Limb (tissue), 2 donors: ENCODE data around the gene CEACAM18.
"Not testable (repeated sequence)": the region's sequence is repeated elsewhere in the genome, so short reads cannot be mapped to it uniquely, and the experiment has no call there.

ENCODE experiments used
- DNase-seq, 2 donors: peaks; one replicate each; pipeline ENCODE4 v3.0.0-alpha.2; 2016; ENCODE audit errors: extremely low spot score in 2 of 2

Gene CEACAM18

DNA sequence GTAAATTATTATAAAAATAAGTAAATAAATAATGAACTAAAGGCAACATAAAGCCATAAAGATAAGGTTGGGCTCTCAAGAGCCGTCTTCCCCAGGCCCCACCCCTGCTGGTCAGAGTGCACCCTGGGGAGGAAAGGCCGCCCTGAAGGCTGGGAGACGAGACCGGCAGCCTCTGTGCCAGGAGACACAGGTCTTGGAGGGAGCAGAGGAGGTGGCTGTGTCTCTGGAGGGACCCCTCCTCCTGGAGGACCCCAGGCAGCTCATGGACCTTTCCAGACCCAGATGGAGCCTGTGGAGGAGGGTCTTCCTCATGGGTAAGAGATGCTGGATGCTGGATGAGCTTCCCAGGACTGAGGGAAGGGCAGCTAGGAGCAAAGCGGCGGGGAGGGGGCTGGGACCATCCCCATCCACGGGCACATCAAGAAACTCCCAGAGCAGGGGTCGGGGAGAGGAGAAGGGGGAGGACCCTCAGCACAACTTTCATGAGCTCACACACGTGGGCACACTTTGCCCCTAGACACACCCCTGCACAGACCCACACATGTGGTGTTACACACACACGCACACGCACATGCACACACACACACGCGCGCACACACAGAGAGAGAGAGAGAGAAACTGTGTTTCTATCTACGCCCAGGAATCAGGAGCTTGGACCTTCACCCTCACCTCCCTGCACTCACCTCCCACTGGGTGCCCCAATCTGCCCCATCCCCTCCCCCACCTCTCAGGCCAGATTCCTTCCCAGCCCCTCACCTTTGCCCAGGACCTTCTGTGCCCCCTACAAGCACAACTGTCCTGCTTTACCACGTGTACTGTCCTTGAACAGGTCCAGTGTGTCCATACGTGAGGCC is at the start of gene CEACAM18:
CEACAM18 (plus strand) TSS at position 159 of the 854 bp plus-strand sequence.
- DNase-seq = no peak

DNA sequence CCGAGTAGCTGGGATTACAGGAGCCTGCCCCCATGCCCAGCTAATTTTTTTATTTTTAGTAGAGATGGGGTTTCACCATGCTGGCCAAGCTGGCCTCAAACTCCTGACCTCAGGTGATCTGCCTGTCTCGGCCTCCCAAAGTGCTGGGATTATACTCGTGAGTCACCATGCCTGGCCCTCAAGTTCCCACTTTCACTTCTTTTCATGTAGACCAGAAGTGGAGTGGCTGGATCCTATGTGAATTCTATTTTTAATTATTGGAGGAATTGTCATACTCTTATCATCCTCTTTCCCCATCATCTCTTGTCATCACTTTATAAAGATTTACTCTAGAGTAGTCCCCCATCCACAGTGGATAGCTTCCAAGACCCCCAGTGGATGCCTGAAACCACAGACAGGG is 48.1 kb upstream of the CEACAM18 start:
- DNase-seq = no peak

DNA sequence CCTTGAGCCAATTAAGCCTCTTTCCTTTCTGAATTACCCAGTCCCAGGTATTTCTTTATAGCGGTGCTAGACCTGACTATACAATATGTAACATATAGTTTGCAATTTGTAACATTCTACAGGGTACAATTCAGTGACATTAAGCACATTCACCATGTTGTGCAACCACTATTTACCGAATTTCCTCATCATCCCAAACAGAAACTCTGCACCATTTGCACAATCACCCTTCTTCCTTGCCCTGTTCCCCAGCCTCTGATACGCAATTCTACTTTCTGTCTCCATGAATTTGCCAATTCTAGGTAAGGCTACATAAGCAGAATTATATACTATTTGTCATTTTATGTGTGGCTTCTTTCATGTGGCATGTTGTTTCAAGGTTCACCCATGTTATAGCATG is 47.2 kb upstream of the CEACAM18 start:
- no peak for DNase-seq

DNA sequence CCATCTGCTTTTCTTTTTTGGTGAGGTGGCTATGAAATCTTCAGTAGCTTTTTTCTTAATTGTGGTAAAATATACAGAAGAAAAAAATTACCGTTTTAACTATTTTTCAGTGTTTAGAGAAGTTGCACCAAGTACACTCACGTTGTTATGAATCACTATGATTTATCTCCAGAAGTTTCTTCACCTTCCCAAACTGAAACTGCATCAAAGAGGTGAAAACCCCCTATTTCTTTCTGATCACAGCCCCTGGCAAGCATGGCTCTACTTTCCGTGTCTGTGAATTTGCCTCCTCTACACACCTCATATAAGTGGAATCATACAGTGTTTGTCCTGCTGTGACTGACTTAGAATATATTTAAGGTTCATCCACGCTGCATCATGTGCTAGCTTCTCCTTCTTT is 45.3 kb upstream of the CEACAM18 start:
- DNase-seq = no peak

DNA sequence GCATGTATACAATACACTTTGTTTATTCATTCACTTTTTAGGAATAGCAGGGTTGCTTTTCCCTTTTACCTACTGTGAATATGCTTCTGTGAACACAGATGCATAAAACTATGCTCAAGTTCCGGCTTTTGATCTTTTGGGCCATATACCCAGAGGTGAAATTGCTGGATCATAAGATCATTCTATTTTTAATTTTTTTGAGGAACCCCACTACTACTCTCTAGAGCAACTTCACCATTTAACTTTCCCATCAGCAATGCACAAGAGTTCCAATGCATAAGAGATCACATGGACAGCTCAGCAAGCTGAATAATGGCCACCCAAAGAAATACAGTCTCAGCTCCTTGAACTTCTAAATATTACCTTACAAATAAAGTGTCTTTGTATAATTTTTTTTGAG is 43.9 kb upstream of the CEACAM18 start:
- DNase-seq = no peak

DNA sequence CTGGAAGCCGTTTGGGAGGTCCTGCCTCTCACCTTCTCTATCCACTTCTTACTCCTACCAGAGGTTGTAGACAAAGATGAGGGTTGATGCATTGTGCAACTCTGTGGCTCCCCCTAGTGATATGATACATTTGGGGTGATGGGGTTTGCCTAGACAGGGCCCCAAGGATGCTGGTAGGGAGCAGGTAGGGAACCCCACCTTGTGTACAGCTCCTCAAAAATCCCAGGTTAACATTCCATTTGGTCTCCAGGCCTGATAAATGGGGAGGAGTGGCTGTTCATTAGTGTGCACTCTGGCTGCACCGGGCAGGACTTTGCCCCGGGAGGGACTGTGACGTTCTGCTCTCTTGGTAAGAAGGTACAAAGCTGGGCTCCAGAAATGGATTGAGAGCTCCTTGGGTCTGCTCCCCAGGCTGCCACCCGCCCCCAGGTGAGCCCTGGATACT is 39.3 kb upstream of the CEACAM18 start:
- DNase-seq = no peak

DNA sequence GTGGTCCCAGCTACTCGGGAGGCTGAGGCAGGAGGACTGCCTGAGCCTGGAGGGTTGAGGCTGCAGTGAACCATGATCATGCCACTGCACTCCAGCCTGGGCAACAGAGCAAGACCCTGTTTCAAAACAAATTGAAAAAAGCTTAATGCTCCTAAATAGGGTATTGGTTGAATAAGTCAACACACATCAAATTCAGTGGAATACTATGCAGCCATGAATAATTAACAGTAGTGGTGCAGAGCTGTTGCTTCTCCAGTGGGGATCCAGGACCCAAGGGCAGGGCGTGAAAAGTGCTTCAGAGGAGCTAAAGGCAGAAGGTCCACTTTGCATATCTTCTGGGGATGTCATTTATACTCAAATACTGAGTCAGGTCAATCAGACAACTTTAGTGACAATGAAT is 38.3 kb upstream of the CEACAM18 start:
- DNase-seq = no peak

DNA sequence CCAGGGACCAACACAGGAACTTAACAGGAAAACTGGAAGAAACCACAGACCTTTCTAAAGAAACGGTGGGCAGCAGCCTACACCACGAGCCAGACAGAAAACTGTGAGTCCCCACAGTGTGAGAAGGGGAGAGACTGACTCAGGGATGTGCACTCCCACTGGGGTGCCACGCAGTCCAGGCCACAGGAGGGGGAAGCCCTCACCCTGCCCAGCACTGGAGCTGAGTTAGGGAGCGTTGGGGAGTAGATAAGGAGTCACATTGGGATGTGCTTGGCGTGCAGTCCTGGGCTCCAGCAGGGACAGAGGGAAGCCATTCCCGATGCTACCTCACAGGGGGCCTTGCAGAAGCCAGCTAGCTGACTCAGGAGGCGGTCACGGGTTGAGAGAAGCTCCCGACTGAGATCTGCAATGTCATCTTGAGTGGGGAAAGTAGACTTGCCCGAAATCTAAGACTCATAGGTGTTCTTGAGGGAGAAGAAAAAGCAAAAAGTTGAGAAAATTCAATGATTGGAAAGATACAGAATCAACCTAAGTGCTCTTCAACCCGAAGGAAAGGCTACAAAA is 37.4 kb upstream of the CEACAM18 start:
- no peak for DNase-seq

DNA sequence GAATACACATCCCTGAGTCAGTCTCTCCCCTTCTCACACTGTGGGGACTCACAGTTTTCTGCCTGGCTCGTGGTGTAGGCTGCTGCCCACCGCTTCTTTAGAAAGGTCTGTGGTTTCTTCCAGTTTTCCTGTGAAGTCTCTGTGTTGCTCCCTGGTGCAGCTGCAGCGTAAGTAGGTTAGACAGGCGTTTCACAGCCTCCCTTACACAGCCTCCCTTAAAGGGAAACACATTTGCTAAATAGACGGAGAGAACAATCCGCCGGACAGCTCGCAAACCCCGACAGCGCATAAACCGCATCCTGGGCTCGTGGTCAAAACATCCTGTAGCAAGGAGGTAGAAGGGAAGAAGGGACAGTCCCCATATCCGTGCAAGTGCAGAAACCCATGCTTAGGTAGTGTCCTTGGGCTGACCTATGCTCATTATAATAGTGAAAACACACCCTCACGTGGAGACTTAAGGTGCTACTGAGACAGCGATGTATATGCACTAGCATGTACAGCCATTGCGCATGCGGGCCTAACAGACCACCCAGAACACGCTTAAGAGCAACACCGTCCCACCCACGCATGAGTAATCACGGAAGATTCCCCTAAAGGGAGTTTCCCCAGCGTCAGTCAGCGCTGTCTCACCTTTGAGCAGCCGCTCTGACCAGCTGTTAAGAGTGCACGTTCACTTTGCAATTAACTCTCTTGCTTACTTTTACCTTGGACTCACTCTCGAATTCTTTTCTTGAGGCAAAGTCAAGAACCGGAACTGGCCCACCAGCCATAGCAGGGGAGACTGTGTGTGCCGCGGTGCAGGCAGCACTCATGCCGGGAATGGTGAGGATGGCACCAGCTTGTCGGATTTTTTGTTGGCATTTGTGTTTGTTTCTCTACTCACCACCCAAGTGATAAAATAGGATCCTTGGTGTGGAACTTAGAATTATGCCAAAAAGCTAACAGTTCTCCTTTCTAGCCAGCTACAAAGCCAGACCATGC is 36.6 kb upstream of the CEACAM18 start:
- DNase-seq = no peak

DNA sequence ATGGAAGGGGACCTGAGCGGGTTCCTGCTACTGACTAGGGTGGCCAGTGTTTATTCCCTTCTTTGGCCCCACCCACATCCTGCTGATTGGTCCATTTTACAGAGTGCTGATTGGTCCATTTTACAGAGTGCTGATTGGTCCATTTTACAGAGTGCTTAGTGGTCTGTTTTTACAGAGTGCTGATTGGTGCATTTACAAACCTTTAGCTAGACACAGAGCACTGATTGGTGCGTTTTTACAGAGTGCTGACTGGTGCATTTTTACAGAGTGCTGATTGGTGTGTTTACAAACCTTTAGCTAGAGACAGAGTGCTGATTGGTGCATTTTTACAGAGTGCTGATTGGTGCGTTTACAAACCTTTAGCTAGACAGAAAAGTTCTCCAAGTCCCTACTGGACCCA is 30.8 kb upstream of the CEACAM18 start:
- not testable (repeated sequence) for DNase-seq

DNA sequence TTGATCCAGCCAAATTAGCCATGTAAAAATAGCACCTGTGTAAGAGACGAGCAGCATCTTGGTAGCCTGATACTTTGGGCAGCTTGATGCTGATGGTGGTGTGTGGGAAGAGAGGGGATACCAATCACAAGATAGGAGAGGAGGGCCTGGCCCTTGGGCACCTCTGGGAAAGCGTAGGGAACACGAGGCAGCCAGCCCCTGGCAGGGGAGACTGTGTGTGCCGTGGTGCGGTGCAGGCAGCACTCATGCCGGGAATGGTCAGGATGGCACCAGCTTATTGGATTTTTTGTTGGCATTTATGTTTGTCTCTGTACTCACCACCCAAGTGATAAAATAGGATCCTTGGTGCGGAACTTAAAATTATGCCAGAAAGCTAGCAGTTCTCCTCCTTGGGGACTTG is 30.3 kb upstream of the CEACAM18 start:
- DNase-seq = no peak

DNA sequence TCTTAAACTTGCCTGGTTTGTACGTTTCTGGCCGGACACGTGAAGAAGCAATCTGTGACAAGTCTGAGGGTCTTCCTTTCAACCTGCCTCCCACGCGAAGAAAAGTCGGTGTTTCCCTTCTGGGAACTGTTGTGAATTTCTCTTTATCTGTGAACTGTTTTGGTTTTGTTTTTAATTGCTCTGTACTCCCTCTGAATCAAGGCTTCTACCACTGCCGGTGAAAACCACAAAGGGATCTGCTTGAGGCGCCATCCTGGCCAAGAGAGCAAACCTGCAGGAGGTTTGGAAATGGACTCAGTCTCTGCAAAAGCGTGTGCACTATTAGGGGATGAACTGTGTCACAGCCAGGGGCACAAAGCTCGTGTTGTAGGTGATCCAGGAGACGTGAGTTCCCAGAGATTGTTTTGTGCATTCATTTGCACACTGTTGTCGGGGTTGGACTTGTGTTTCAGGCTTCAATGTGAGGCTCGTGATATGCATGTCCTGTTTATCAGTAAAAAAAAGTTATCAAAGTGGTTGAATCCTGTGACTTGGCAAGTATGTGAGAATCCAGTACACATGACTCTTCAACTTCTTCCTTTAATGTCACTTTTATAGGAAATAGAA is 29.8 kb upstream of the CEACAM18 start:
- DNase-seq = no peak

DNA sequence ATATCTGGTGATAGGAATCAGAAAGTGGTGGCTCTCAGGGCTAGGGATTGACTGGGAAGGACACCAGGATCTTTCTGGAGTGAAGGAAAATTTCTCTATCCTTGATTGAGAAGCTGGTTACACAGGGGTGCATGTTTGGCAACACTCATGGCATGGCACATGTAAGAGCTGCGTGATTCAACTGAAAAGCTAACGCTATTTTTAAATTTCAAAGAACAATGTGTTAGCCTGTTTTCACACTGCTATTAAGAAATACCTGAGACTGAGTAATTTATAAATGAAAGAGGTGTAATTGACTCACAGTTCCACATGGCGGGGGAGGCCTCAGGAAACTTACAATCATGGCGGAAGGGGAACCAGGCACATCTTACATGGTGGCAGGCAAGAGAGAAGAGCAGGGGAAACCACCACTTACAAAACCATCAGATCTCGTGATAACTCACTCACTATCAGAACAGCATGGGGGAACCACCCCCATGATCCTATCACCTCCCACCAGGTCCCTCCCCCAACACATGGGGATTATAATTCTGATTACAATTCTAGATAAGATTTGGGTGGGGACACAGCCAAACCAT is 27.5 kb upstream of the CEACAM18 start:
- DNase-seq = no peak

DNA sequence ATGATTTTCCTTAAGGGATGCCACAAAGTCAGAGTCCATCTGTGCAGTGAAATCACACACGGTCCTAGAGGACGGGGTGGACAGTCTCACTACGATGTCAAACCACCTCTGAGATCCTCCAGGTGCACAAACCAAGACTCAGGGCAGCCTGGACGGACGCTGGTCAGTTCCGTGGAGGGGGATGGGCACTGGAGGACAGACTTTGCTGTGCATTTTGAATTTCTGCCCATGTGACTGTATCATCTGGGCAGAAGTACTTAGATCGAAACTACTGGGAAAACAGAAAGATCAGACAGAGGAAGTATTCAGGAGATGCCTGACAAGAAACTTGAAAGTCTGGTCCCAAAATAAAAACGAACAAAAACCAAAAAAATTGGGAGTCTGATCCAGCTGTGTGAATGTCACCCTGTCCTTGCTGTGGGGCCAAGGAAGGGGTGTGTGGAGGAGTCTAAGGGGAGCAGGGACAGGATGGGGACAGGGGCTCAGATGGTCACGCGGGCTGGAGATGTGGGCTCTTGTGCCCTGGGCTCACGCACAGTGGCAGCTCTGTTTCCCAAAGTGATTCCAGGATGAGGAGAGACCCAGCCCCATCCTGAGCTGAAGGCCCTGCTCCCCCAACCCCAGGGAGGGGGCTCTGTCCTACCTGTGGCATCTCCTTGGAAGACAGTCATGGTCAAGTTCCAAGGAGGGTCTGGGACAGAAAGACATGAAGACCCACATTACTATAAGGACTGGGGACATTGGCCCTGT is 21.6 kb upstream of the CEACAM18 start:
- no peak for DNase-seq

DNA sequence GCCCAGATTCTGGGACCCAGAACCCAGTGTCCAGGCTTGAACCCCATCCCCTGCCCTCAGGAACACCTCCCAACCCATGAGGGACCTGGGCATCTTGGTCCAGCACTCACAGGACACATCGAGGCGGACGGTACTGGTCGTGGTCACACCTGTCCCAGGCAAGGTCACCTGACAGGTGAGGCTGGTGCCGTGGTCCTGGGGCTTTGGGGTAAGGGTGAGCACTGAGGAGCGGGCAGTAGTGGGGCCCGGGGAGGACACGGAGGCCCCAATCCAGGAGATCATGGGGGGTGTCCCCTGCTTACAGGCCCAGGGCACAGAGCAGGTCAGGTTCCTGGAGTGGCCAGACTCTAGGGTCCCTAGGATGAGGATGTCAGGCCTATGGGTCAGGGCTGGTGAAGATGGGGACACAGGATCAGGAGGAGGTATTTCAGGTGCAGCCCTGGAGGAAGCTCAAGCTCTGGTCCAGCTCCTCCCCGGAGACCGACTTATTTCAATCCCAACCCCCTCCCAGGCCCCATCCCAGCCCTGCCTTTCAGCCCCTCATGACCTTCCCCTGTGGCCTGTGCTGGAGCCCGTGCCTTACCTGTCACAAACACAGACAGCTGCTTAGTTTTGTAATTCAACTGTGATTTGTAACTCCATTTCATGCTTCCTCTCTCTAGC is 20.9 kb upstream of the CEACAM18 start:
- no peak for DNase-seq

DNA sequence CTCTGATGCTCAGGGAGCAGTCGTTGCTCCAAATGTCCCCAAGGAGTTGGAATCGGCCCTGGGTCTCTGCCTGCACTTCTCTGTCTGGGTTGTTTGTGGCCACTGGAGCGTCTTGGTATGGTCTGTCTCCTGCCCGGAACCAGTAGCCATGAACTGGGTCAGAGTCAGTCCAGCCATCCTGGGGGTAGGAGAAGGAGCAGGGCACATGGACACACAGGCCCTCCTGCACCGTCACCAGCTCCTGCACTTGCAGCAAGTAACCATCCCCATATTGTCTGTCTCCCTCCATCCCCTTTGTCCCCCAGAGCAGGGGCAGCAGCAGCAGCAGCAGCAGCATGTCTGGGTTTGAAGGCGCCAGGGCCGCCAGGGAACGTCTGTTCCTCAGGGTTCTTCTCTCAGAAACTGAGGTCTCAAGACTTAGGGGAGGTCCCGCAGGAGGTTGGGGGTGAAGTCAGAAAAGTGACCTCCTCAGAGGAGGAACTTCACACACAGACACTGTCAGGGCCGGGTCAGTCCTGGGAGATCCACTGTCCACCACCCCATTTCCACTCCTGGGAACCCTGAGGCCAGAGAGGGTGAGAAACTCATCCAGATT is 20.2 kb upstream of the CEACAM18 start, which contains the start of gene SIGLEC8:
SIGLEC8 (minus strand) TSS at position 404 of the 595 bp plus-strand sequence; CDS start at position 337, 67 bp downstream.
- no peak for DNase-seq

DNA sequence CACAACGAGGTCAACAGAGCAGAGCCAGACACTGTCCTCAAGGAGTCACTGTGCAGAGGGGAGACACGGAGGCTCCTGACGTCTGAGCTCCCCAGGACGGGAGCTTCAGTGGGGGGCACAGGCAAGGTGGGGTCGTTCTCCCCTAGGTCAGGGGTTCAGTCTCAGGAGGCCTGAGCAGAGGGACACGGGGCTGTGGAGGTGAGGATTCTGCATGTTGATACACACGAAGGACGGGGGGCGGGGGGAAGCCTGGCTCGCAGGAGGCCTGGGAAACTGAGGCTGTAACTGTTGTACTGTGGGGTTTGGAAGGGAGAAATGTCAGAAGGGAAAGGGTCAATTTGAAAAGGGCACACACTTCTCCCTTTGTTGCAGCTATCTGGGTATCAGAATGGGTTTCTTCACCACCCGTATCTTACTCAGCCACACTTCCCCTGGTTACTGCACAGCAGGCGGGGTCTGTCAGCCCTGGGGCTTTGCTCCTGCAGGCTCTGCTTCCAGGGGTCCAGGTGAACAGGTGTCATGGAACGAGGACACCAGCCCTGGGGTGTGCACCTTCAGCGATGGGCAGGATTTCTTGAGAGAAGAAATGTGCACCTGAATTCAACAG is 19.3 kb upstream of the CEACAM18 start:
- DNase-seq = no peak

DNA sequence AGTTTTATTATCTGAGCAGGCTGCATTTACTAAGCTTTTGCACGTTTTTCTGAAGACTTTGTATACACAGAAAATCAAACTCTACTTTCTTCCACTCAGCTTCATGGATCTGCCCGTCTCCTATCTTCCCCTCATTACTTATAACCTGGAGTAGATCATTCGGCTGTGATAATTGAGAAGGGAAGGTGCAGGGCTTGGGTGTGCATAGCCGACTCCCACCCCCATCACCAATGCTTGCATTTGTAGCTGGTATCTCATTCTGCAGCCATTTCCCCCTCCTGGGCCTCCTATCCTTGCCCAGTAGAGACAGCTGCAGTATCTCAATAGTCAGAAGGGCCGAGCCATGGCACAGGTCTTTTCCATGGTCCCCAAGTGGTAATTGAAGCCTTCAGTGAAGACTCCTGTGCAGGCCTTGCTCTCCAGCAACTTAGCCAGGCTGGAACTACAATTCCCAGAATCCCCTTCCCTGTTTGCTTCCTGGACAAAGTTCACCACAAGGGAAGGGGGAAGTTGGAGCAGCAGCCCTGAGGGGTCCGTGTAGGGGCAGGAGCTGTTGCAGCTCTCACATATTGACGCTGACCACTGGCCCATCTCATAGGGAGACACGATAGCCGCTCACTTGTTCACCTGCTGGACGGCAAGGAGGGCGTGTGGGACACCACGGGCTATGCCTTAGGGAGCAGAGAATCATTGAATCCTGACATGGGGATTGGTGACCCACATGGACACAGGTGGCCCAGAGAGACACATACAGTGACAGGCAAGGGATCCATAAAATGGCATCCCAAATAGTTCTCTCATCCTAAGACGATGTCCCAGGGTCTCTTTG is 18.0 kb upstream of the CEACAM18 start:
- DNase-seq = no peak
